HG03064 (cell line): ENCODE results near the gene AIF1L.
"Not testable (repeated sequence)": the region's sequence is repeated elsewhere in the genome, so short reads cannot be mapped to it uniquely, and the experiment has no call there.

Experiments
- ATAC-seq: cut with Tn5 transposase; IDR thresholded peaks from one replicate; pipeline ENCODE4 v1.9.1; 2021; ENCODE audit warnings: low read depth; ENCODE audit not compliant: unreplicated experiment

The AIF1L gene

GRCh38 chr9:131097948-131098278 is 1.6 kb downstream of the AIF1L start:
- ATAC-seq, result no peak

DNA sequence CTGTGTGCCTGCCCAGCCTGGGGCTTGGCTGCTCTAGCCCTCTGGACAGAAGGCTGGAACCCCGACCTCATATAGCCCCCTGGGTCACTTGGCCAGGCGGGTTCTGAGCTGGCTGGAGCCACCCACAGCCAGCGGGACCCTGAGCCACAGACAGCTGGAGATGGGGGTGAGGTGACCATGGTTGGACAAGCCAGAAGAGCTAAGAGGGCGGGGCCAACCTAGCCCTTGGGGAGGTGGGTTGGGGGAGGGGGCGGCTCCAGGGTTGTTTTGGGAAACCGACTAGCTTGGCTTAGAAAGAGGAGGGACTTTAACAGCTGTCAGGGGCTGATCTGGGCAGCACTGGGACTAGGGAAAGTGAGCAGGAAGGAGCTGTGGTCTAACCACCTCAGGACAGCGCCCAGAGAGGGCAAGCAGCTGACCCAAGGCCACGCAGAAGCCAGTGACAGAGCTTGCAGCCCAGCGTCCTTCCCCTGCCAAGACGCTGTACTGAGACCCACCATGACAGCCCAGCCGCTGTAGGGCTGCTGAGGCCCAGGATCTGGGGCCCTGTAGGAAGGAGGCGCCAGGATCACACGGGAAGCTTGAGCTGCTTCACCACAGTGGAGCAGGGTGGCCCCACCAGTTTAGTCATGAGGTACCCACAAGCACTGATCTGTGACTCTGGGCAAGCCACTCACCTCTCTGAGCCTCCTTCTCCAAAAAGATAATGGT is 2.2 kb downstream of the AIF1L start:
- ATAC-seq, result no peak

- ATAC-seq, result no peak
These were observed 2.8 kb downstream of the AIF1L start for GRCh38 chr9:131099102-131099606.

- not testable (repeated sequence) for ATAC-seq
These were observed 3.5 kb downstream of the AIF1L start for GRCh38 chr9:131099845-131100244.

DNA sequence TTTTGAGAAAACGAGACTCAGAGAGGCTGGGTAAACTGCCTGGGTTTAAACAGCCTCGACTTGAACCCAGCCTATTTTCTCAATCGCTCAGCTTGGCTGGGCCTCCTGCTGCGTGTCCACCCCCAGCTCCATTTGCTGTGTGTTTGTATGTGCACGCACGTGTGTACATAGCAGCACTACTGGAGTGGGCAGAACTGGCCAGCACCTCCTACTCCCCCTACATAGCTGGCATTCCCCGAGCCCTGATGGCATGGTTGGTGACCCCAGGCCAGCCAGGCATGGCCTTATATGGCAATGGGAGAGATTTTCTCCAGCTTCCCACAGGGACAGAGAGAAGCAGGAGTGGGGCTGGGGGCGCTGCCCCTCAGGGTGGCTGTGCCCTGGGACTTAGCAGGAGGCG is 4.1 kb downstream of the AIF1L start:
- ATAC-seq, result no peak

DNA sequence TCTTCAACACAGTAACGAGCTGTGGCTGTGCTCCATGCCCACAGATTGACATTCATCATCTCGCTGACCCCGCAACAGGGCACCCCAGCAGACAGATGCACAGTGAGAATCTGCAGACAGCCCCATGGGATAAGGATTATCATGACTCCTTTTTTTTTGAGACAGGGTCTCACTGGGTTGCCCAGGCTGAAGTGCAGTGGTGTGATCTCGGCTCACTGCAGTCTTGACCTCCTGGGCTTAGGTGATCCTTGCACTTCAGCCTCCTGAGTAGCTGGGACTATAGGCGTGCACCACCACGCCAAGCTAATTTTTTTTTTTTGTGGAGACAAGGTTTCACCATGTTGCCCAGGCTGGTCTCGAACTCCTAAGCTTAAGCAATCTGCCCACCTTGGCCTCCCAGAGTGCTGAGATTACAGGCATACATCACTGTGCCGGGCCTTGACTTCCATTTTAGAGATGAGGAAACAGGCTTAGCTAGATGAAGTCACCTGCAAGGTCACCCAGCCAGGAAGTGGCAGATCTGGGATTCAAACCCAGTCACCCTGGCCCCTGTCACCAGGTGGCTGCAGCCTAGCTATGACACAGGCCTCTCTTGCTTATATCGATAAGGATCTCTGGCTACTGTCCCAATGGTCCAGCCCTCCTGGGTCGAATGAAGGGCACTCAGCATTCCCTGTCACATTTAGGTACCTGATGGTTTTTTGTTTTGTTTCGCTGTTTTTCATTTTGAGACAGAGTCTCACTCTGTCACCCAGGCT is 5.1 kb downstream of the AIF1L start:
- ATAC-seq, result no peak

GRCh38 chr9:131103024-131103423 is 6.7 kb downstream of the AIF1L start:
- ATAC-seq, result no peak

- ATAC-seq, result no peak
These were observed 7.2 kb downstream of the AIF1L start for GRCh38 chr9:131103535-131103934.

DNA sequence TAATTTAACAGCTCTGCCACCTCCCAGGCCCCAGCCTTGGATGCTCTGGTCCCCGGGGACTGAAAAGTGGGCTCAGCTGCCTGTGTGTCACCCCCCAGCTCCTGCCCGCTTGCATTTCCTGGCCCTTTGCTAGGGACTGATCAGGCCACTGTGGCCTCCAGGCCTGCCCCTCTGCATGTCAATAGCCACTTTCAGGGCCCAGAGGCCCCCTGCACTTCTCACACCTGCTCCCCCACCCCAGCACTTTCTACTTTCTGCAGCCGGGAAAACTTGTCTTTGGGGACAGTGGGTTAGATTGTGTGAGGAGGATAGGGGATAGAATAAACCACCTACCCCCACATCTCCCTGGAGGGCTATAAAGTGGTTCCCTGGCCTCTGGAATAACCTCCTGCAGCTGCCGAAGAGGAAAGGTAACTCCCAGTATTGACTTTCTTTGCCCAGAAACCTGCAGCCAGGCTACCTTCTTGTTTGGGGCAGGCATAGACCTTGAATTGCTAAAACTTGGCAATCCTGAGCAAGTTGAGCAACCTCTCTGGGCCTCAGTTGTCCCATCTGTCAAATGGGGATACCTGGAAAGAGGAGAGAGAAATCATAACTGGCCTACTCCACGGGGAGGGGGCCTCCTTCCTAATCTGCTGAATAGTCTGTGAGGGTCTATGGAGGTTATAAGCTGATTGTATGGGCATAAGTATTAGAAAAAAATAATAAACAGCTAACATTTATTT is 7.8 kb downstream of the AIF1L start:
- no peak for ATAC-seq

GRCh38 chr9:131105952-131106351 is 9.6 kb downstream of the AIF1L start:
- ATAC-seq, result no peak

DNA sequence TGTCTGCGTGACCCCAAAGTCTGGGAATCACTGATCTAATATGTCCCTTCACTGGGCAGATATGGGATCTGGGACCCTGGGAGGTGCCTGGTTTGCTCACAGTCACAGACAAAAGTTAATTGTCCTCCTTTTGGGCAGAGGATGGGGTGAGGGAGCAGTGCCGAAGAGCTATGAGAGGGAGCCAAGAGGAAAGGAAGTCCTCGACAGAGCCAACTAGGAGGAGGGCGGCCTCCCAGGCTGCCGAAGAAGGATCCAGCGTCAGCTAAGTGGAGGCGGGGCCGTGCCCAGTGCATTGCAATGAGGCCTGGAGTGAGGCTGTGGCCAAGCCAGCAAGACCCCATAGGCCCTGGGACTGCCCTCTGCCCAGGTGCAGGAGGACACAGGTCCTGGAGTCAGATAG is 11.4 kb downstream of the AIF1L start:
- ATAC-seq, result no peak

DNA sequence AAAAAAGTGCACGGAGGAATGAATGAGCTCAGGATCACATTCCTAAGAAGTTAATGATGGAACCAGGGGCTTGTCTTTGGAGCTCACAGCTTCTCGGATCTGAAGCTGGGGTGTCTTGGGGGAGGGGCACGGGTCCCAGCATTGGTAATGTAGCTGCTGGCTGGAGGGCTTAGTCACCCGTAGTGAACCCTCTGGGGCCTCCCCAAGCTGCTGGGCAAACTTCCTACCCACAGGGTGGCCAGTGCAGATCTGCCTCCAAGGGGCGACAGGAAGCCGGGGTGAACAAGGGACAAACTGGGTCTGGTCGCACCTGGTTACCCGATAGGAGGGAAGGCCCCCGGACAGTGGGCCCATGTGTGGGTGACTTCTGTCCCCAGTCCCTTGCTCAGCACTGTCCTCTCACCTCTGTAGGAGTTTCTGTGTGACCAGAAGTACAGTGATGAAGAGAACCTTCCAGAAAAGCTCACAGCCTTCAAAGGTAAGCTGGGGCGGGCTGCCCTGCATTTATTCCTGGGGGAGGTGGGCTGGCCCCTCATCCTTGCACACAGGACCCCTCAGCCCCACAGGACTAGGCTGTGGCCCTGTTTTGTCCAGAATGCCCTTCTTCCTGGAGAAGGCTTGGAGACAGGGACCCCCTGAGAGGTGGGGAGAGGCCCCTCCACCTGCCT is 15.0 kb downstream of the AIF1L start:
- ATAC-seq, result no peak

DNA sequence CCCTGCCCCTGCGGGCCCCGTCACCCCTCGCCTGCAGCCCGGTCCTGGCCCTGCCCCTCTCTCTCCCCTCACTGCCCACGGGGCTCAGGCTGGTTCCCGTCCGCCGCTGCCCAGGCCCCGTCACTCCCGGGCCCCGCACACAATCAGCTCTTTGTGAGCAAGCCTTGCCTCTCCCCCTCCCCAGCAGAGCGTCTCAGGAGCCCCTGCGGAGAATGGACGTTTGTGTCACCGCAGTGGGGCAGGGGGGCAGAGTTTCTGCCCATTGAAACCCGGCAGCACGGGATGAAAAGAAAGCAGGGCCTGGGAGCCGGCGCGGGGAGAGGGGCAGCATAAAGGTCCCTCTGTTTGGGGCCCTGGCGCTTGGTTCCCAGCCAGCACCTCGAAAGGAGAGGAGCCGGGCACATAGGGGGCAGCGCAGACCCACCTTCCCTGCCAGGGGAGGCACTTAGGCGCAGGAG is 15.6 kb downstream of the AIF1L start:
- no peak for ATAC-seq

GRCh38 chr9:131112374-131113154 is 16.2 kb downstream of the AIF1L start:
- no peak for ATAC-seq

- no peak for ATAC-seq
These were observed 17.3 kb downstream of the AIF1L start for GRCh38 chr9:131113655-131114054.

GRCh38 chr9:131114084-131114535 is 17.8 kb downstream of the AIF1L start:
- ATAC-seq, result no peak

DNA sequence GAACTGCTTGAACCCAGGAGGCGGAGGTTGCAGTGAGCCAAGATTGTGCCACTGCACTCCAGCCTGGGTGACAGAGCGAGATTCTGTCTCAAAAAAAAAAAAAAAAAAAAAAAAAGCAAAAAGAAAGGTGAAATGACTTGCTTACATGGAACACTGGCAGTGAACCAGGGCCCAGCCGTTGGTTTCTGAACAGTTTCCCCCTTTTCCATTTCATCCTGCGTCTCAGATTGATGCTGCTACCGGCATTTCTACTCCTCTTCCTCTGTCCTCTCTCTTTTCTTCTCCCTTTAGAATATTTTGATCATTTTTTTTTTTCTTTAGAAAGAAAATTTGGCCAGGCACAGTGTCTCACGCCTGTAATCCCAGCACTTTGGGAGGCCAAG is 19.0 kb downstream of the AIF1L start:
- not testable (repeated sequence) for ATAC-seq

DNA sequence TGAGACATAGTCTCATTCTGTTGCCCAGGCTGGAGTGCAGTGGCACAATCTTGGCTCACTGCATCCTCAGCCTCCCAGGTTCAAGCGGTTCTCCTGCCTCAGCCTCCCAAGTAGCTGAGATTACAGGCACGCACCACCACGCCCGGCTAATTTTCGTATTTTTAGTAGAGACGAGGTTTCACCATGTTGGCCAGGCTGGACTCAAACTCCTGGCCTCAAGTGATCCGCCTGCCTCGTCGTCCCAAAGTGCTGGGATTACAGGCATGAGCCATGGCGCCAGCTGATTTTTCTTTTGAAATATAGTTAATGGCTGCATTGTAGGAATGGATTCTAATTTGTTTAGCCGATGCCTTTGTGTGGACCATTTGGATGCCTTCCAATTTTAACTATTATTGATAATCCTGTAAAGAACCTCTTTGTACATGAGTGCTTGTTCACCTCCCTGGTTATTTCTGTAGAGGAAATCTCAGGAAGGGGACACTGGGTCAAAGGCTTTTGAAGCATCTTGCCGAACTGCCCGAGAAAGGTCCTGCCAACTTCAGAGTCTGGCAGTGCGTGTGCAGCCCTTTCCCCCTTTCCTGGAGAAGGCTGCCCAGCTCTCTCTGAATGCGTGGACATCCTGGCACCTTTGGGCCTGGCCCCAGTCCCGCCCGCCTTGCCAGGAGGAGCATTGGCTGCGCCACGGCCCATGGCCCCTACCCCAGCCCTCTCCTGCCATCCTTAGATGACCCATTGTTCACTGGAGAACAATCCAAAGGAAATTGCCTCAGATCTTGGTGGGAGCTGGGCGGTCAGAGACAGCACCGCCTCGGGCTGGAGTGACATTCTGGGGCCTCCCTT is 20.2 kb downstream of the AIF1L start:
- ATAC-seq, result no peak

GRCh38 chr9:131117121-131117761 is 20.9 kb downstream of the AIF1L start:
- ATAC-seq, result no peak
